ENCODE data around the gene ARAP3.

GRCh38 chr5:141647851-141648250 is 34.2 kb downstream of the ARAP3 start:
- TF ChIP-seq POLR2A (IDR thresholded peaks at IDR 0.05; ENCODE audit: low read depth, low read length) (no peak), TAF1 (IDR thresholded peaks at IDR 0.05; ENCODE audit: low read depth, low read length) (no peak), PAX5 (IDR thresholded peaks at IDR 0.05; ENCODE audit: insufficient read depth, low read length, severe bottlenecking) (no peak), POLR2AphosphoS5 (IDR thresholded peaks at IDR 0.05; ENCODE audit: low read depth, low read length) (no peak)
